ENCODE results near the gene RHOA. TPM values are rescaled to one million over a fixed set of nuclear protein-coding genes. Genes with fewer than 3 reads are reported as not detected.
A peak's percentile ranks its signal among the peaks of the same experiment; 100 is the strongest.
"Not testable (repeated sequence)": the region's sequence is repeated elsewhere in the genome, so short reads cannot be mapped to it uniquely, and the experiment has no call there.

The RHOA gene
- total and polyA plus RNA-seq, 2 of the 4 experiments (the other 2 are of a cell fraction), result 383 to 879 TPM

GRCh38 chr3:49406571-49407565, 4.9 kb downstream of the RHOA start:
- H2BK120ac ChIP-seq (ENCODE audit: low read depth, low read length), result no peak overlapping the region
- in situ Hi-C loops (cut with MboI; ENCODE audit: low sequenced_read_pairs) (no loop called here), intact Hi-C loops (cut with micrococcal nuclease) (no loop called here), dilution Hi-C loops (cut with HindIII; ENCODE audit: low sequenced_read_pairs, unreplicated experiment) (no loop called here)
- no peak overlapping the region for H3K56ac ChIP-seq (ENCODE audit: extremely low read depth, insufficient read depth, low read length)
- H3K27me3 ChIP-seq (ENCODE audit: control insufficient read depth, insufficient read depth, low read length), result no peaks in the 10 kb centered on the region
- peaks cover 94% of the 10 kb centered on the region for H4K20me1 ChIP-seq (ENCODE audit: insufficient read depth, low read length)
- H3K36me3 ChIP-seq (ENCODE audit: control insufficient read depth, insufficient read depth, low read length), result peaks cover 7% of the 10 kb centered on the region
- H2BK20ac ChIP-seq (ENCODE audit: low read depth, low read length), result no peak overlapping the region
- H3K9me1 ChIP-seq (ENCODE audit: insufficient read depth, low read length), result peaks cover 13% of the 10 kb centered on the region; the same call in 1 of the 2 replicates
- no peak overlapping the region for H4K91ac ChIP-seq (ENCODE audit: insufficient read depth, low read depth, low read length)
- H3K4me1 ChIP-seq (ENCODE audit: control insufficient read depth, insufficient read depth, low read length), result no peaks in the 10 kb centered on the region; the same call in 1 of the 2 replicates
- no TSS peak for BruUV-seq (replicated peaks)
- no peak overlapping the region for H3K27ac ChIP-seq (ENCODE audit: insufficient read depth, low read length)
- no peak overlapping the region for H2AK9ac ChIP-seq (replicated peaks; ENCODE audit: low read depth, low read length, poor library complexity)
- no peak overlapping the region for H4K8ac ChIP-seq (ENCODE audit: low read depth in 2 of 2, low read length in 2 of 2)
- H3K9me3 ChIP-seq (ENCODE audit: control insufficient read depth, insufficient read depth, low read length), result no peaks in the 10 kb centered on the region
- TF ChIP-seq RAD21 (IDR thresholded peaks at IDR 0.05; ENCODE audit: low read length), result no peak
- H3K18ac ChIP-seq (ENCODE audit: low read depth, low read length), result no peak overlapping the region
- H2BK5ac ChIP-seq (ENCODE audit: low read depth, low read length, poor library complexity, severe bottlenecking), result no peak overlapping the region
- no peak for DNase-seq
- H3K23ac ChIP-seq (ENCODE audit: low read depth, low read length), result no peak overlapping the region
- H2AFZ ChIP-seq (replicated peaks; ENCODE audit: low read length, poor library complexity), result no peak overlapping the region
- no peak for ATAC-seq (ENCODE audit: low read depth)
- ChIA-PET CTCF (interaction anchor here (0.7 kb wide), 1 partner anchor 310 kb away, joined by 3 read pairs; no protein-coding TSS in a partner anchor), POLR2A (ENCODE audit: unreplicated experiment) (no interaction called here)
- no peak overlapping the region for H3K9ac ChIP-seq (ENCODE audit: low read depth, low read length)
- H4K5ac ChIP-seq (ENCODE audit: low read depth, low read length), result no peak overlapping the region
- no peak overlapping the region for H2AK5ac ChIP-seq (ENCODE audit: low read depth, low read length)
- H3K4me2 ChIP-seq (ENCODE audit: low read depth, low read length), result no peak overlapping the region
- no peak overlapping the region for H3K4me3 ChIP-seq (ENCODE audit: insufficient read depth, low read depth, low read length)
- no CpG with 5 or more reads among the region's 17 CpGs for WGBS, 2 experiments (ENCODE audit: extremely low coverage in 2 of 2, insufficient read length in 1 of 2)
- no peak overlapping the region for H3K4ac ChIP-seq (ENCODE audit: low read depth, low read length)
- H2BK15ac ChIP-seq (ENCODE audit: low read depth, low read length), result no peak overlapping the region
- no peak overlapping the region for H3K14ac ChIP-seq (replicated peaks; ENCODE audit: low read depth, low read length)
- H3K79me1 ChIP-seq (ENCODE audit: low read depth in 1 of 2, low read length in 2 of 2), result peaks cover 0 to 18% of the 10 kb centered on the region in 2 experiments; a peak in 1 of 4 replicates

DNA sequence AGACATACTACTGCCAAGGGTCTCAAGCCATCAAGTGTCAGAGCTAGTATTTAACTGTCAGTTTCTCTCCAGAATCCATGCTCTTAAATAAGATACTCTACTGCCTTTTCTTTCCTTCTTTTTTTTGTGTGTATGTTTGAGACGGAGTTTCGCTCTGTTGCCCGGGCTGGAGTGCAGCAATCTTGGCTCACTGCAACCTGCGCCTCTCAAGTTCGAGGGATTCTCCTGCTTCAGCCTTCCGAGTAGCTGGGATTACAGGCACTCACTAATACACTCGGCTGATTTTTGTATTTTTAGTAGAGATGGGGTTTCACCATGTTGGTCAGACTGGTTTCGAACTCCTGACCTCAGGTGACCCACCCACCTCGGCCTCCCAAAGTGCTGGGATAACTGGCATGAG, 6.2 kb downstream of the RHOA start:
- H3K18ac ChIP-seq (ENCODE audit: low read depth, low read length); H2AFZ ChIP-seq (replicated peaks; ENCODE audit: low read length, poor library complexity); ATAC-seq (ENCODE audit: low read depth); in situ Hi-C loops (cut with MboI; ENCODE audit: low sequenced_read_pairs); DNase-seq; H3K36me3 ChIP-seq (ENCODE audit: control insufficient read depth, insufficient read depth, low read length); BruUV-seq (replicated peaks); dilution Hi-C loops (cut with HindIII; ENCODE audit: low sequenced_read_pairs, unreplicated experiment); H2BK5ac ChIP-seq (ENCODE audit: low read depth, low read length, poor library complexity, severe bottlenecking); H3K9ac ChIP-seq (ENCODE audit: low read depth, low read length); H3K27ac ChIP-seq (ENCODE audit: insufficient read depth, low read length); H3K9me3 ChIP-seq (ENCODE audit: control insufficient read depth, insufficient read depth, low read length); H3K4me1 ChIP-seq (ENCODE audit: control insufficient read depth, insufficient read depth, low read length); H2AK9ac ChIP-seq (replicated peaks; ENCODE audit: low read depth, low read length, poor library complexity); H2BK20ac ChIP-seq (ENCODE audit: low read depth, low read length); H4K5ac ChIP-seq (ENCODE audit: low read depth, low read length); H2AK5ac ChIP-seq (ENCODE audit: low read depth, low read length); H3K4me3 ChIP-seq (ENCODE audit: insufficient read depth, low read depth, low read length); H2BK120ac ChIP-seq (ENCODE audit: low read depth, low read length); CTCF ChIA-PET; H4K8ac ChIP-seq (ENCODE audit: low read depth in 2 of 2, low read length in 2 of 2); H4K91ac ChIP-seq (ENCODE audit: insufficient read depth, low read depth, low read length); intact Hi-C loops (cut with micrococcal nuclease); H3K4me2 ChIP-seq (ENCODE audit: low read depth, low read length); H3K14ac ChIP-seq (replicated peaks; ENCODE audit: low read depth, low read length); H3K56ac ChIP-seq (ENCODE audit: extremely low read depth, insufficient read depth, low read length); POLR2A ChIA-PET (ENCODE audit: unreplicated experiment); H2BK15ac ChIP-seq (ENCODE audit: low read depth, low read length); H3K4ac ChIP-seq (ENCODE audit: low read depth, low read length); H3K27me3 ChIP-seq (ENCODE audit: control insufficient read depth, insufficient read depth, low read length): not testable (repeated sequence)
- H3K9me1 ChIP-seq (ENCODE audit: insufficient read depth, low read length), result peaks cover 16% of the 10 kb centered on the region
- WGBS, 2 experiments (ENCODE audit: extremely low coverage in 2 of 2, insufficient read length in 1 of 2), result no CpG with 5 or more reads among the region's 9 CpGs
- H3K23ac ChIP-seq (ENCODE audit: low read depth, low read length), result peak overlapping the region; percentile 7; the same call in 1 of the 2 replicates
- peaks cover 97% of the 10 kb centered on the region for H4K20me1 ChIP-seq (ENCODE audit: insufficient read depth, low read length)
- peaks cover 0 to 24% of the 10 kb centered on the region in 2 experiments; a peak in 2 of 4 replicates for H3K79me1 ChIP-seq (ENCODE audit: low read depth in 1 of 2, low read length in 2 of 2)

All from IMR-90 (cell line).